Neutrophil (primary cell): ENCODE measurements around the gene GFI1B.

Experiments used
- H3K27ac ChIP-seq: fragments of 200-600 bp; sonication (generic); 2 replicates; pipeline ENCODE4 v1.5.1; 2016; ENCODE audit warnings: mild to moderate bottlenecking, moderate library complexity
- H3K27me3 ChIP-seq: fragments of 200-600 bp; sonication (generic); 2 replicates; pipeline ENCODE4 v1.6.0; 2016; ENCODE audit warnings: mild to moderate bottlenecking
- H3K36me3 ChIP-seq: fragments of 200-600 bp; sonication (generic); 2 replicates; pipeline ENCODE4 v1.5.1; 2017
- H3K4me1 ChIP-seq, 2 experiments: fragments of 200-600 bp in 1 of 2; sonication (generic) in 1 of 2; 1 replicate in 1 of 2; 2 replicates in 1 of 2; pipeline versions ENCODE4 v1.5.1 to v1.6.1; 2013 to 2016; ENCODE audit warnings: low read depth in 1 of 2, low read length in 1 of 2, mild to moderate bottlenecking in 1 of 2, moderate library complexity in 1 of 2; ENCODE audit not compliant: control insufficient read depth in 1 of 2, insufficient read depth in 1 of 2
- H3K4me3 ChIP-seq, 2 experiments: fragments of 200-600 bp in 1 of 2; sonication (generic) in 1 of 2; 1 replicate in 1 of 2; 2 replicates in 1 of 2; pipeline ENCODE4 v1.5.1; 2013 to 2016; ENCODE audit warnings: low read depth in 1 of 2, low read length in 1 of 2, mild to moderate bottlenecking in 1 of 2, moderate library complexity in 1 of 2
- H3K9me3 ChIP-seq: fragments of 200-600 bp; sonication (generic); 2 replicates; pipeline ENCODE4 v1.5.1; 2016
- TF ChIP-seq, protein P1 (sequence below): fragments of 200-600 bp; sonication (generic); IDR thresholded peaks from 2 replicates; pipeline ENCODE4 v1.5.1; 2016; ENCODE audit warnings: antibody characterized with exemption

Gene GFI1B

DNA sequence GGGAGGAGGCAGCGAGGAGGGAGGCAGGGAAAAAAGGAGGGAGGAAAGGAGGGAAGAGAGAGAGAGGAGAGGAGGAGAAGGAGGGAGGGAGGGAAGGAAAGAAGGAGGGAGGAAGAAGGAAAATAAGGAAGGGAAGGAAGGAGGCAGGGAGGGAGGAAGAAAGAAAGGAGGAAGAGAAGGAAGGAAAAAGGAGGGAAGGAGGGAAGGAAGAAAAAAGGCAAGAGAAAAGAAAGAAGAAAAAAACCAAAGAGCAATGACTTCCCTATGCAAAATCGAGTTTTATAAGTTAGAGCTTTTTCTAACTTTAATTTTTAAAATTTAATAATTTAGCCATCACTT, 413 bp upstream of the GFI1B start:
- Histone ChIP-seq H3K27ac (no peak overlapping the region), H3K4me3 (no peak overlapping the region), H3K36me3 (no peaks in the 10 kb centered on the region), H3K9me3 (no peaks in the 10 kb centered on the region), H3K27me3 (peaks cover 64% of the 10 kb centered on the region), H3K4me1 (peaks cover 12 to 24% of the 10 kb centered on the region in 2 experiments)
- TF ChIP-seq, protein P1, sequence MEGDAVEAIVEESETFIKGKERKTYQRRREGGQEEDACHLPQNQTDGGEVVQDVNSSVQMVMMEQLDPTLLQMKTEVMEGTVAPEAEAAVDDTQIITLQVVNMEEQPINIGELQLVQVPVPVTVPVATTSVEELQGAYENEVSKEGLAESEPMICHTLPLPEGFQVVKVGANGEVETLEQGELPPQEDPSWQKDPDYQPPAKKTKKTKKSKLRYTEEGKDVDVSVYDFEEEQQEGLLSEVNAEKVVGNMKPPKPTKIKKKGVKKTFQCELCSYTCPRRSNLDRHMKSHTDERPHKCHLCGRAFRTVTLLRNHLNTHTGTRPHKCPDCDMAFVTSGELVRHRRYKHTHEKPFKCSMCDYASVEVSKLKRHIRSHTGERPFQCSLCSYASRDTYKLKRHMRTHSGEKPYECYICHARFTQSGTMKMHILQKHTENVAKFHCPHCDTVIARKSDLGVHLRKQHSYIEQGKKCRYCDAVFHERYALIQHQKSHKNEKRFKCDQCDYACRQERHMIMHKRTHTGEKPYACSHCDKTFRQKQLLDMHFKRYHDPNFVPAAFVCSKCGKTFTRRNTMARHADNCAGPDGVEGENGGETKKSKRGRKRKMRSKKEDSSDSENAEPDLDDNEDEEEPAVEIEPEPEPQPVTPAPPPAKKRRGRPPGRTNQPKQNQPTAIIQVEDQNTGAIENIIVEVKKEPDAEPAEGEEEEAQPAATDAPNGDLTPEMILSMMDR: no peak

DNA sequence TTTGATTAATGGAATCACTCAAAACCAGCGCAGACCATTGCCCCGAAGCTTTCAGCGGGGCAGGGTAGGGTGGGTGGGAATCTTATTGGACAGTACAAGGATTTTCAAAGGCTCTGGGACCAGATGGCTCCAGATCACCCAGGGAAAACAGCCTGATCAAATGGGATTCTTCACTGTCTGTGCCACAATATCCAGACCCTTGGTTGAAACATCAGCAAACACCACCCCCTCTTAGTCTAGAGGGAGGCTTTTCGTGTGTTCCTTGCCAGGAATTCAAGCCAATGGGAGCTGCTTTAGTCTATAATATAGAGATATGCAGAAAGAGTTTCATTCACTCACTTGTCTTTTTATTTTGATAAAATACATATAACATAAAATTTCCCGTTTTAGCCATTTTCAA, 1.7 kb downstream of the GFI1B start:
- Histone ChIP-seq H3K4me3 (no peak overlapping the region), H3K36me3 (no peaks in the 10 kb centered on the region), H3K4me1 (peaks cover 12 to 24% of the 10 kb centered on the region in 2 experiments), H3K9me3 (no peaks in the 10 kb centered on the region), H3K27ac (no peak overlapping the region), H3K27me3 (peaks cover 80% of the 10 kb centered on the region)
- TF ChIP-seq, protein P1: no peak

GRCh38 chr9:132982458-132982857, 4.0 kb downstream of the GFI1B start:
- H3K9me3 ChIP-seq: no peaks in the 10 kb centered on the region
- peak overlapping the region; percentile 72 for H3K27ac ChIP-seq
- H3K4me1 ChIP-seq: peaks cover 12 to 24% of the 10 kb centered on the region in 2 experiments
- TF ChIP-seq, protein P1: no peak
- no peaks in the 10 kb centered on the region for H3K36me3 ChIP-seq
- H3K4me3 ChIP-seq: no peak overlapping the region
- H3K27me3 ChIP-seq: peaks cover 75% of the 10 kb centered on the region

GRCh38 chr9:132983491-132984201, 5.2 kb downstream of the GFI1B start:
- TF ChIP-seq, protein P1: no peak
- H3K27me3 ChIP-seq: peaks cover 63% of the 10 kb centered on the region
- H3K27ac ChIP-seq: no peak overlapping the region
- peaks cover 9 to 20% of the 10 kb centered on the region in 2 experiments for H3K4me1 ChIP-seq
- H3K9me3 ChIP-seq: no peaks in the 10 kb centered on the region
- H3K4me3 ChIP-seq: no peak overlapping the region
- H3K36me3 ChIP-seq: no peaks in the 10 kb centered on the region

DNA sequence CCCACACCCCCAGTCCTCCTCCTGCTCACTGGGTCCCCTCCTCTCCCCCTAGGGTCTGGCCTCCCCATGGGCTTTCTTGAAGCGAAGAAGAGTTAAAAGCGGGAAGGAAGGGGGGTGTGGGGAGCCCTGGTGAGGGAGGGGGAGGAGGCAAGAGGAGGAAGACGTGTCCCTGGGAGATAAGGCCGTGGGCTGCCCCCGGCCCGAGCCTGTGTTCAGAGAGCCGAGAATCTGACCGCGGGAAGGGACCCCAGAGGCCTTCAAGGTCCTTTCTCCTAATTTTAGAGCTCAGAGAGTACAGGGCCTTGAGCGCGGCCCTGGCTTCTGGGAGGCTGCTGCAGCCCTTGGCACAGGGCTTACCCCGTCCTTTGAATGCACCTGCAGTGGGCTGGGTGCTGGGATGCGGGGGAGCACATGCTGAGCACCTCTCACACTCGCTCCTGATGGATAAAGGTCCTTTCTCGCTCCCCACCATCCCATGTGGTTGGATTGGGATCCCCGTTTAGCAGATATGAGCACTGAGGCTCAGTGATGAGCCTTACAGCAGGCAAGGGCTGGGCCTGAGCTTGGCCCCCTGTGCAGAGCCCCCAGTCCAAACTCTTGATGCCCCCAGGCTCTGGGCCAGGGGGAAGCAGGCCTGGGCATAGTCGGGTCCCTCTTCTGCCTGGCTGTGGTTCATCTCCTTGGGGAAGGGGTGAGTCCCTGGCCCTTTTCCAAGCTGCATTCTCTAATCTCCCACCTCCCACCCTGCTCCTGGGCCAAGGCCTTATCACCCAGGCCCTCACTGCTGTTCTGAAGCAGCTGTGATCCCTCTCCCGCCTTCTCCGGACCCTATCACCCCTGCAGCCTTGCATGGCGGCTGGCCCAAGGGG, 5.9 kb downstream of the GFI1B start:
- peaks cover 55% of the 10 kb centered on the region for H3K27me3 ChIP-seq
- TF ChIP-seq, protein P1: no peak
- no peak overlapping the region for H3K4me3 ChIP-seq
- no peaks in the 10 kb centered on the region for H3K9me3 ChIP-seq
- no peaks in the 10 kb centered on the region for H3K36me3 ChIP-seq
- no peak overlapping the region for H3K27ac ChIP-seq
- peaks cover 6 to 17% of the 10 kb centered on the region in 2 experiments for H3K4me1 ChIP-seq
